HL-60 (cell line): ENCODE measurements around the gene NAPB.

Source experiments
- CTCF ChIP-seq: IDR thresholded peaks from one replicate; pipeline ENCODE4 v1.5.1; 2011; ENCODE audit warnings: low read length, control low read depth, inconsistent platforms; ENCODE audit not compliant: insufficient read depth
- POLR2AphosphoS5 ChIP-seq: IDR thresholded peaks from 2 replicates; pipeline ENCODE4 v1.6.1; 2012; ENCODE audit warnings: low read depth
- REST ChIP-seq: IDR thresholded peaks from 2 replicates; pipeline ENCODE4 v1.6.1; 2012; ENCODE audit warnings: low read depth; ENCODE audit not compliant: insufficient replicate concordance

- no peak for TF ChIP-seq CTCF
- TF ChIP-seq REST, result no peak
- TF ChIP-seq POLR2AphosphoS5, result no peak
These were observed 14.4 kb downstream of the NAPB start for GRCh38 chr20:23406880-23407279.
